Trophoblast cell (in vitro differentiated cells and primary cell): ENCODE results near the gene TGM5.

ENCODE experiments used
- DNase-seq, 2 donors: peaks; one replicate each; pipeline ENCODE4 v3.0.0-alpha.2; 2016
- H2AFZ ChIP-seq: 2 replicates; pipeline ENCODE4 v1.6.1; 2013; ENCODE audit warnings: low read length, moderate library complexity, mild to moderate bottlenecking; ENCODE audit not compliant: insufficient read depth, poor library complexity
- H2AK5ac ChIP-seq: 2 replicates; pipeline ENCODE4 v1.6.1; 2013; ENCODE audit warnings: mild to moderate bottlenecking, low read length
- H2BK120ac ChIP-seq: 2 replicates; pipeline ENCODE4 v1.6.1; 2013; ENCODE audit warnings: low read length, mild to moderate bottlenecking, moderate library complexity; ENCODE audit not compliant: insufficient read depth, poor library complexity
- H2BK12ac ChIP-seq: 2 replicates; pipeline ENCODE4 v1.6.1; 2013; ENCODE audit warnings: mild to moderate bottlenecking, low read length, moderate library complexity
- H2BK5ac ChIP-seq: 2 replicates; pipeline ENCODE4 v1.6.1; 2013; ENCODE audit warnings: low read length, low read depth, moderate library complexity, mild to moderate bottlenecking; ENCODE audit not compliant: poor library complexity
- H3K14ac ChIP-seq: 2 replicates; pipeline ENCODE4 v1.6.1; 2013; ENCODE audit warnings: mild to moderate bottlenecking, low read length
- H3K18ac ChIP-seq: 2 replicates; pipeline ENCODE4 v1.6.1; 2013; ENCODE audit warnings: mild to moderate bottlenecking, low read length
- H3K23ac ChIP-seq: 2 replicates; pipeline ENCODE4 v1.6.1; 2013; ENCODE audit warnings: low read length
- H3K27ac ChIP-seq: 2 replicates; pipeline ENCODE4 v1.5.1; 2013; ENCODE audit warnings: low read depth, mild to moderate bottlenecking, inconsistent platforms, low read length, moderate library complexity
- H3K27me3 ChIP-seq: 2 replicates; pipeline ENCODE4 v1.6.1; 2013; ENCODE audit warnings: inconsistent platforms, mild to moderate bottlenecking, low read length, moderate library complexity; ENCODE audit not compliant: insufficient read depth
- H3K36me3 ChIP-seq, 2 experiments: 1 replicate in 1 of 2; 2 replicates in 1 of 2; pipeline ENCODE4 v1.6.1; 2013; ENCODE audit warnings: low read length in 2 of 2, mild to moderate bottlenecking in 2 of 2, moderate library complexity in 1 of 2; ENCODE audit not compliant: insufficient read depth in 2 of 2, control insufficient read depth in 1 of 2
- H3K4ac ChIP-seq: 2 replicates; pipeline ENCODE4 v1.6.1; 2013; ENCODE audit warnings: low read depth, mild to moderate bottlenecking, low read length, moderate library complexity
- H3K4me1 ChIP-seq, 2 experiments: 1 replicate in 1 of 2; 2 replicates in 1 of 2; pipeline ENCODE4 v1.6.1; 2013; ENCODE audit warnings: low read length in 2 of 2, mild to moderate bottlenecking in 2 of 2, moderate library complexity in 1 of 2; ENCODE audit not compliant: insufficient read depth in 2 of 2, control insufficient read depth in 1 of 2
- H3K4me2 ChIP-seq: 2 replicates; pipeline ENCODE4 v1.6.1; 2013; ENCODE audit warnings: inconsistent platforms, mild to moderate bottlenecking, low read length, moderate library complexity
- H3K4me3 ChIP-seq: 2 replicates; pipeline ENCODE4 v1.5.1; 2013; ENCODE audit warnings: mild to moderate bottlenecking, low read depth, low read length, inconsistent platforms
- H3K79me1 ChIP-seq: one replicate; pipeline ENCODE4 v1.6.1; 2013; ENCODE audit warnings: low read length
- H3K79me2 ChIP-seq: 2 replicates; pipeline ENCODE4 v1.6.1; 2013; ENCODE audit warnings: low read length, mild to moderate bottlenecking; ENCODE audit not compliant: control insufficient read depth, insufficient read depth, poor library complexity
- H3K9ac ChIP-seq: 2 replicates; pipeline ENCODE4 v1.6.1; 2013; ENCODE audit warnings: mild to moderate bottlenecking, low read length
- H3K9me3 ChIP-seq: 2 replicates; pipeline ENCODE4 v1.6.1; 2013; ENCODE audit warnings: low read depth, mild to moderate bottlenecking, control low read depth, inconsistent platforms, low read length; ENCODE audit not compliant: insufficient read depth
- H4K12ac ChIP-seq: 2 replicates; pipeline ENCODE4 v1.6.1; 2013; ENCODE audit warnings: low read depth, mild to moderate bottlenecking, low read length, moderate library complexity
- H4K8ac ChIP-seq: 2 replicates; pipeline ENCODE4 v1.6.1; 2013; ENCODE audit warnings: low read depth, mild to moderate bottlenecking, low read length, moderate library complexity
- H4K91ac ChIP-seq: one replicate; pipeline ENCODE4 v1.6.1; 2013; ENCODE audit warnings: low read depth, mild to moderate bottlenecking, low read length, moderate library complexity
- WGBS: extraction: QIAGEN DNeasy Blood & Tissue Kit; methylation state at CpG from one replicate; pipeline ENCODE4 v1.1.7; 2013; ENCODE audit warnings: missing lambda C conversion rate; ENCODE audit not compliant: insufficient read length, insufficient coverage; ENCODE audit errors: extremely low coverage; 5-methylcytosine and 5-hydroxymethylcytosine counted together

The TGM5 gene

GRCh38 chr15:43279496-43279895 lies 12.8 kb upstream of the TGM5 start:
- no peak overlapping the region for H3K27ac ChIP-seq
- H4K91ac ChIP-seq: no peak overlapping the region
- H3K36me3 ChIP-seq: no peaks in the 10 kb centered on the region
- no peaks in the 10 kb centered on the region for H3K79me1 ChIP-seq
- no peak overlapping the region for H2BK5ac ChIP-seq
- no peak overlapping the region for H4K12ac ChIP-seq
- H4K8ac ChIP-seq: no peak overlapping the region
- H3K9me3 ChIP-seq: no peaks in the 10 kb centered on the region
- no CpG with 5 or more reads among the region's 7 CpGs for WGBS
- H3K9ac ChIP-seq: no peak overlapping the region
- H3K4me2 ChIP-seq: no peak overlapping the region
- H3K79me2 ChIP-seq: no peaks in the 10 kb centered on the region
- peaks cover 4% of the 10 kb centered on the region in 2 experiments for H3K4me1 ChIP-seq
- DNase-seq: no peak
- H2AFZ ChIP-seq: no peak overlapping the region
- H2BK12ac ChIP-seq: no peak overlapping the region
- H2AK5ac ChIP-seq: no peak overlapping the region
- H3K4ac ChIP-seq: no peak overlapping the region
- no peak overlapping the region for H3K4me3 ChIP-seq
- no peak overlapping the region for H3K18ac ChIP-seq
- no peak overlapping the region for H3K14ac ChIP-seq
- H3K23ac ChIP-seq: no peak overlapping the region
- no peaks in the 10 kb centered on the region for H3K27me3 ChIP-seq
- H2BK120ac ChIP-seq: no peak overlapping the region

GRCh38 chr15:43278869-43279268 lies 12.1 kb upstream of the TGM5 start:
- H2AK5ac ChIP-seq: no peak overlapping the region
- no peaks in the 10 kb centered on the region for H3K9me3 ChIP-seq
- no peak overlapping the region for H4K12ac ChIP-seq
- no peak overlapping the region for H3K4me3 ChIP-seq
- no peaks in the 10 kb centered on the region for H3K79me1 ChIP-seq
- no peak overlapping the region for H2BK120ac ChIP-seq
- no peaks in the 10 kb centered on the region for H3K36me3 ChIP-seq
- no peak overlapping the region for H3K4ac ChIP-seq
- no peak overlapping the region for H3K14ac ChIP-seq
- H3K27me3 ChIP-seq: no peaks in the 10 kb centered on the region
- no peak overlapping the region for H3K18ac ChIP-seq
- no peak overlapping the region for H4K8ac ChIP-seq
- H3K9ac ChIP-seq: no peak overlapping the region
- H3K23ac ChIP-seq: no peak overlapping the region
- no peak for DNase-seq
- no peak overlapping the region for H4K91ac ChIP-seq
- no CpG with 5 or more reads among the region's 11 CpGs for WGBS
- H2BK12ac ChIP-seq: no peak overlapping the region
- H2AFZ ChIP-seq: no peak overlapping the region
- no peak overlapping the region for H2BK5ac ChIP-seq
- no peak overlapping the region for H3K27ac ChIP-seq
- no peaks in the 10 kb centered on the region for H3K79me2 ChIP-seq
- peaks cover under 1 to 2% of the 10 kb centered on the region in 2 experiments for H3K4me1 ChIP-seq
- H3K4me2 ChIP-seq: no peak overlapping the region

- H2AFZ ChIP-seq: no peak overlapping the region
- no peak overlapping the region for H3K4me2 ChIP-seq
- H3K14ac ChIP-seq: no peak overlapping the region
- H4K91ac ChIP-seq: no peak overlapping the region
- no peaks in the 10 kb centered on the region for H3K79me1 ChIP-seq
- no peak overlapping the region for H4K12ac ChIP-seq
- no peaks in the 10 kb centered on the region for H3K27me3 ChIP-seq
- no peak overlapping the region for H2BK5ac ChIP-seq
- H2AK5ac ChIP-seq: no peak overlapping the region
- H3K9me3 ChIP-seq: no peaks in the 10 kb centered on the region
- no peak overlapping the region for H3K18ac ChIP-seq
- no peak overlapping the region for H3K27ac ChIP-seq
- H3K9ac ChIP-seq: no peak overlapping the region
- no peak overlapping the region for H3K4ac ChIP-seq
- H3K79me2 ChIP-seq: peaks cover 2% of the 10 kb centered on the region
- H3K36me3 ChIP-seq: no peaks in the 10 kb centered on the region
- no CpG with 5 or more reads among the region's 4 CpGs for WGBS
- no peak overlapping the region for H2BK120ac ChIP-seq
- DNase-seq: no peak
- no peak overlapping the region for H3K4me3 ChIP-seq
- no peak overlapping the region for H4K8ac ChIP-seq
- H3K4me1 ChIP-seq: no peaks in the 10 kb centered on the region
- H3K23ac ChIP-seq: no peak overlapping the region
- no peak overlapping the region for H2BK12ac ChIP-seq
Measured at GRCh38 chr15:43277901-43278300, 11.2 kb upstream of the TGM5 start.

DNA sequence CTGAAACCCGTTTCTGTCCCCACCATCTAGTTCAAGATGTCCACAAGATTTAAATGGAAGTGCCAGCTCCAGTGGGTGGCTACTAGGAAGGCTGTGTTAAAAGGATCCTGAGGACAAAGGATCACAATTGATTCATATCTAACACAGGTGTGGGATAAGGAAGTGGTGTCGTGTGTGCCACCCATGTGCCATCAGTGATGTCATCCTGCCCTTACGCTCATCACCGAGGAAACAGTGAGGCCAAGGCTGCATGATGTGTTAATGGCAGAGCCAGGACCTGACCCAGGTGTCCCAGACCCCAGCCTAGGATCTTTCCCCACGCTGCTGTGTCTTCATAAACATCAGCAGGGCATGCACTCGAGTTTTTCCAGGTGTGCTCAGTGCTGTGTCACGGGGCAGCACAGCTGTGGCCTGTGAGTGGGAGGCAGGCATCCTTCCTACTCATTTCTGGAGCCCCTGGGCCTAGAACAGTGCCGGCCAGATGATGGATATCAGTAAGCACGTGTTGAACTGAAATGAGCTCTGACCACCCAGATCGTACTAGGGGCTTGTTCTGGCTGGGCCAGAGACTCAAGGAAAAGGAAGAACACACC lies 10.6 kb upstream of the TGM5 start:
- DNase-seq: no peak
- Histone ChIP-seq H2BK120ac (no peak overlapping the region), H3K27me3 (no peaks in the 10 kb centered on the region), H3K27ac (no peak overlapping the region), H3K4me3 (no peak overlapping the region), H3K14ac (no peak overlapping the region), H2BK12ac (no peak overlapping the region), H2AK5ac (no peak overlapping the region), H3K79me2 (peaks cover 2% of the 10 kb centered on the region), H3K4me1 (no peaks in the 10 kb centered on the region), H3K36me3 (no peaks in the 10 kb centered on the region), H3K4me2 (no peak overlapping the region), H3K4ac (no peak overlapping the region), H3K9me3 (no peaks in the 10 kb centered on the region), H3K79me1 (no peaks in the 10 kb centered on the region), H2AFZ (no peak overlapping the region), H3K9ac (no peak overlapping the region), H4K91ac (no peak overlapping the region), H2BK5ac (no peak overlapping the region), H3K18ac (no peak overlapping the region), H4K12ac (no peak overlapping the region), H4K8ac (no peak overlapping the region), H3K23ac (no peak overlapping the region)
- WGBS: no CpG with 5 or more reads among the region's 10 CpGs
